22Rv1 (cell line): ENCODE results near the gene NPPC.

ENCODE experiments used
- CTCF ChIP-seq: fragments of 450-650 bp; IDR thresholded peaks from 2 replicates; pipeline ENCODE4 v1.5.1; 2017; ENCODE audit warnings: mild to moderate bottlenecking
- ZFX ChIP-seq: fragments of 450-650 bp; IDR thresholded peaks from 2 replicates; pipeline ENCODE4 v1.6.1; 2017; ENCODE audit warnings: antibody characterized with exemption, borderline replicate concordance

GRCh38 chr2:231931481-231931915 is 5.3 kb upstream of the NPPC start:
- TF ChIP-seq CTCF (no peak), ZFX (no peak)
